Measurements from ENCODE around the gene DCUN1D4.

The DCUN1D4 gene

DNA sequence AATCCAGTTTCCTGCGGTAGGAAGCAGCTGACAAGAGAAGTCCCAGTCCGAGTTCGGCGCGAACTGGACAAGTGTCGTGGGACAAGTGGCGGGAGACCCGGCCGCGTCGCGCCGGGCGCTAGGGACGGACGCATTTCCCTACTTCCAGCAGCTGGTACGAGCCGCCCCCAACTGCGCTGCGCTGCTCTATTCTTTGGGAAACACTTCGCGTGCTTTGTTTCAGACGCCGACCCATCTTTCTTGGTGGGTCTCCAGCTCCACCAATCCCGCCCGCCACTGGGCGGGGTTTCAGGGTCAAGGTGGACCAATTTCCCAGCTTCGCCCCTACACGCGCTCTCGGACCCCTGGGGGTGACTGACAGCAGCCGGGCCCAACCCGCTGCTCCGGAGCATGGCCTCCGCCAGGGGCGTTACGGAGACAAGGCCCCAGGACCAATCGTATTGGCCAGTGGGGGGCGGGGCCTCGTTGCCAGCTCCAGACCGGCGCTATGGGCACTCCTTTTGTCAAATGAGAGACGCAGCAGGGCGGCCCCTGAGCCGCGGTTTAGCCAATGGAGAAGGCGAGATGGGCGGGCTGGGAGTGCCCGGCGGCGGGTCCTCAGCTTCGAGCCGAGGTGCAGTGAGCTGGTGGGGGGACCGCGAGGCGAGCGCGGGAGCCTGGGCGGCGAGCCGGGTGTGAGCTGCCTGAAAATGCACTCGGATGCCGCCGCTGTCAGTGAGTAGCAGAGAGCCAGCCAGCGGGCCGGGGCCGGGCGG lies at the start of gene DCUN1D4:
DCUN1D4 (plus strand) TSS at position 600 of the 755 bp plus-strand sequence; CDS start at position 690, 90 bp downstream.
- peak; percentile 99 for DNase-seq

DNA sequence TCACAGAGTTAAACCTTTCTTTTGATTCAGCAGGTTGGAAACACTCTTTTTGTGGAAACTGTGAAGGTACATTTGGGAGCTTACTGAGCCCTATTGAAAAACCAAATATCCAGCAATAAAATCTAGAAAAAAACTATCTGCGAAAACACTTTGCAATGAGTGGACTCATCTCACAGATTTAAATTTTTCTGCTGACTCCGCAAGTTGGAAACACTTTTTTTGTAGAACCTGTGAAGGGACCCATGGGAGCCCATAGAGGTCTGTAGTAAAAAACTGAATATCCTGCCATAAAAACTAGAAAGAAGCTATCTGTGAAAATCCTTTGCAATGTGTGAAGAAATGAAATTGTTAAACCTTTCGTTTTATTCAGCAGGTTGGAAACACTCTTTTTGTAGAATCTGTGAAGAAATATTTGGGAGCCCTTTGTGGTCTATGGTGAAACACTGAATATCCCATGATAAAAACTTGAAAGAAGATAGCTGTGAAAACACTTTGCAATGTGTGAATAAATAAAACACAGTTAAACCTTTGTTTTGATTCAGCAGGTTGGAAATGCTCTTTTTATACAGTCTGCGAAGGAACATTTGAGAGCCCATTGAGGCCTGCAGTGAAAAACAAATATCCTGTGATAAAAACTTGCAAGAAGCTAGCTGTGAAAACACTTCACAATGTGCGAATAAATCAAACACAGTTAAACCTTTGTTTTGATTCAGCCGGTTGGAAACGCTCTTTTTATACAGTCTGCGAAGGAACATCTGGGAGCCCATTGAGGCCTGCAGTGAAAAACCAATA lies 22.3 kb upstream of the DCUN1D4 start:
- DNase-seq: no peak

DNA sequence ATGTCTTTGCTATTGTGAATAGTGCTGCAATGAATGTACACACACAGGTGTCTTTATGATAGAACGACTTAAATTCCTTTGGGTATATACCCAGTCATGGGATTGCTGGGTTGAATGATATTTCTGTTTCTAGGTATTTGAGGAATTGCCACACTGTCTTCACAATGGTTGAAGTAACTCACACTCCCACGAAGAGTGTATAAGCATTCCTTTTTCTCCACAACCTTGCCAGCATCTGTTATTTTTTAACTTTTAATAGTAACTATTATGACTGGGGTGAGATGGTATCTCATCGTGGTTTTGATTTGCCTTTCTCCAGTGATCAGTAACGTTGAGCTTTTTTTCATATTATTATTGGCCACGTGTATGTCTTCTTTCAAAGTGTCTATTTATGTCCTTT lies 17.6 kb upstream of the DCUN1D4 start:
- no peak for DNase-seq

DNA sequence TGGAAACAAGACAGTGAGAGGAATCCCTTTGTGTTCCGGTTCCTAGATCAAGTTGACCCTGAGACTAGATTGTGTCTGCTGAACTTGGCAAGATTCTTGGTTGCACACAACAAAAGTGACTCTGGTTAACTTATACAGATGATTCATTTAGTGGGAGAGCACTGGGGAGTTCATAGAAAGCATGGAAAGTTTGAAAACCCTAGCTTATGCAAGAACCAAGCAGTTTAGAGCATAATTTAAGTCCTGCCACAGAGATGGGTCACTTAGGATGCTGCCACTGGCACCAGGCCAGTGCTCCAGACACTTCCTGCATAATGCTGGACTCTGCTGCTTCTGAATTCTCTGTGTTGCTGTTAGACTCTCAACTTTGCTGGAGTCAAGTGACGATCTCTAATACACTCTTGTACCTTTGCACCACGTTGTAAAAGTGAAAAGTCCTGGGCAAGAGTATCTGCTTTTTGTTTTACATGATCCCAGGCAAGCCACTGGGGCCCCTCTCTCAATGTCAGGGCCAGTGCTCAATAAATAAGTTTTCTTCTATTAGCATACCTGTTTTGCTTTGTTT lies 12.7 kb upstream of the DCUN1D4 start:
- no peak for DNase-seq

DNA sequence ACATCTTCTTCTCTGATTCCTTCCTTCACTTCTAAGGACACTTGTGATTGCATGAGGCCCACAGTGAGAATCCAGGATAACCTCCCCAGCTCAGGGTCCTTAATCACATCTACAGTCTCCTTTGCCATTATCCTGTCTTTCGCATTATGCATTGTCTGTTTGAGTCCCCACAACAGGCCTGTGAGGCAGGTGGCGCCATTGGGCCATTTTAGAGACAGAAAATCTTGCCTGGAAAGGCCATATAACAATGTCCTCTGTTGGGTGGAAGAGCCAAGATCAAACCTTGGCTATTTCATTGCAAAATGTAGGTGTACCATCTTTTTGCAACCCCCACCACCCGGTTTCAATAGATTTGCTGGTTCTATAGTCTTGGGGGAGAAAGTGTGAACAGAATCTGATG lies 11.8 kb upstream of the DCUN1D4 start:
- DNase-seq: peak; percentile 33 to 74

DNA sequence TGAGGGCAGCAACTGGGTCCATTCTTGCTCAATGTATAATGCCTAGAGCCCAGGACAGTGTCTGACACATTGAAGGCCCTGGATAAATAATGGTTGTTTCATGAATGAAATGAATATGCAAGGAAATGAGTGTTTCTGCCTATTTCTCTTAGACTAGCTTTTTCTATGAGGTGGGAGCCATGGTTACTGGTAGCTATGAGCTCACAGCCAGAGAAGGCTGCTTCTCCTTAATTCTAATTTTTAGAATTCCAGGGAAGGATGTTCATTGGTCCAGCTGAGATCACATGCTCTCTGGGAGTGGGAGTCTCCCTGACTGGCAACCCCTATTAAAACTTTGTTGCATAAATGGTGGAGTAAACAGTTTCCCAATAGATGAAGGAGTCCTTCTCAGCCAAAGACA lies 9.7 kb upstream of the DCUN1D4 start:
- no peak for DNase-seq

DNA sequence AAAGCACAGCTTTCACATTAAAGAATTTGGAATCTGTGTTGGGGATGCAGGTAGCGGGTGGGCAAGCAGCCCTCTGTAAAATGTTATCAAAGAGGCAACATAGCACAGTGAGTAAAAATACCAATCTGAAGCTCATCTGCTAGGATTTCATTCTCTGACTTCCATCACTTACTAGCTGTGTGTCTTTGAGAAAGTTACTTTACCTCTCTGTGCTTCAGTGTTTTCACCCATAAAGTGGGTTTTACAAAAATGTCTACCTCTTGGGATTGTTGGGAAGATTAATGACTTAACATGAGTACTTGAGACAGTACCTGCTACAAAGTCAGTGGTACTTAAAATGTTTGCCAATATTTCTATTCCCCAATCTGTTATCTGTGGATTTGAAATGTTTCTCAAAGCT lies 7.9 kb upstream of the DCUN1D4 start:
- DNase-seq: no peak

DNA sequence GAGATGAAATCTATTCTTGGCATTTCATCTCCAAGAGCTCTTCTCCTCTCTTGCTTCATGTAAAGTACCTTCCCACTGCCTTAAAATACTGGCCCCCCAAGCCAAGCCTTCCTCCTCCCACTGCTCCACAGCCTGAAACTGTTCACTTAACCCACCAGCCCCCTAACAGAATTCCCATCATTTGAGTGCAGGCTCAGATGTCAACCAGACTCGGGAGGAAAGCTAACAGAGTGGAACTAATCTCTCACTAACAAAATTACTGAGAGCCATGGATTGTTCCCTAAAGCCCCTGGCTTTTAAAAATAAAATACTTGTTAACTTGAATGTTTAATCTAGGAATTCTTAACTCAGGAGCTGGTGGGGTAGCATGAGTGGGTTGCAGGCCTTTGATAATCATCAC lies 7.1 kb upstream of the DCUN1D4 start:
- DNase-seq: no peak

DNA sequence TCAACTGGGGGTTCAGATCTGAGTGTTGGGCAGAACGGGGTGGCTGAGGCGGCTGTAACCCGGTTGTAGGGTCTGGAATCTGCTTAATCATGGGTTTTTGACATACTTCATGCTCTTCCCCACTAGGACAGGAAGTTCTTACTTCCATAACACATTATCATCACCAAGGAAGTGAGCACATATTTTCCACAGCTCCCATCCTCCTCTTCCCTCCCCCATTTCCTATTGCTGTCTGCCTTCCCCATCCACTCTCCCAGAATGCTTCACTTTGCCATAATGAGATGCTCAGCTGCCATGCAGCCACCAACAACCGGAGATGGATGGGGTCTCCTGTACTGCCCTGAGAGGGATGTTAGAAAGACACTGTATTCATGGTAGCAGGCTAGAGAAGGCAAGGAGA lies 6.4 kb upstream of the DCUN1D4 start:
- no peak for DNase-seq

DNA sequence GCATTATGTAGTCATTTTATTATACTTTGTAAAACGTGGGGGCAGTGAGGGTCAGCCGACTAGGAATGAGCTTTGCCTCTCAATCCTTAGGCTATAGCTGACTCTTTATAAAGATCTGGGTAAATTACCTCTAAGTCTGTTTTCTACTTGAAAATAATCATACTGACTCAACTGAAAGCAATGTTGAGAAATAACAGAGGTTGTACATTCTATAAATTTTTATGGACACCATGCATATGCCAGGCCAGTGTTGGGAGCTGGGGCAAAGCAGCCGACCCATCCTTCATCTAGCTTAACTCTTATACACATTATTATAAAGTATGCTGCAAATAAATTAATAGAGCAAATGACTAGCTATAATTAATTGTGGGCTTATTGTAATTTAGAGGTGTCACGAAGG lies 2.2 kb upstream of the DCUN1D4 start:
- DNase-seq: no peak

DNA sequence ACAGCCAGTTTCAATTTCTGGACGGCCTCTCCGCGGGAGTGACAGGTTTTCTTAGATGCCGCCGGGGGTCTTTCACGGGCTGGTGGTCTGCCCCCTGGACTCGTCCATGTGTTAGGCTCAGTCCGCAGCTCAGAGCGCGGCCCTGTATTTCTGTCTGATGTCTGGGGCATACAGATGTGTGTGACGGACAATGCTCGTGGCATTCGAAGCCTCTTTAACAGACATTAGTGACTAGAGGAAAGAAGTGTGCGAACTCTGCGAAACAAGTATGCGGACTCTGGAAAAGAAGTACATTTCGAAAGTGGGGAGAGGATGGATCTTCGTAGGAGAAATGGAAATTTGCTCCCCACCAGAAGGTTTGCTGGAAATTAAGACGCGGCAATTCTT lies 793 bp upstream of the DCUN1D4 start:
- no peak for DNase-seq

DNA sequence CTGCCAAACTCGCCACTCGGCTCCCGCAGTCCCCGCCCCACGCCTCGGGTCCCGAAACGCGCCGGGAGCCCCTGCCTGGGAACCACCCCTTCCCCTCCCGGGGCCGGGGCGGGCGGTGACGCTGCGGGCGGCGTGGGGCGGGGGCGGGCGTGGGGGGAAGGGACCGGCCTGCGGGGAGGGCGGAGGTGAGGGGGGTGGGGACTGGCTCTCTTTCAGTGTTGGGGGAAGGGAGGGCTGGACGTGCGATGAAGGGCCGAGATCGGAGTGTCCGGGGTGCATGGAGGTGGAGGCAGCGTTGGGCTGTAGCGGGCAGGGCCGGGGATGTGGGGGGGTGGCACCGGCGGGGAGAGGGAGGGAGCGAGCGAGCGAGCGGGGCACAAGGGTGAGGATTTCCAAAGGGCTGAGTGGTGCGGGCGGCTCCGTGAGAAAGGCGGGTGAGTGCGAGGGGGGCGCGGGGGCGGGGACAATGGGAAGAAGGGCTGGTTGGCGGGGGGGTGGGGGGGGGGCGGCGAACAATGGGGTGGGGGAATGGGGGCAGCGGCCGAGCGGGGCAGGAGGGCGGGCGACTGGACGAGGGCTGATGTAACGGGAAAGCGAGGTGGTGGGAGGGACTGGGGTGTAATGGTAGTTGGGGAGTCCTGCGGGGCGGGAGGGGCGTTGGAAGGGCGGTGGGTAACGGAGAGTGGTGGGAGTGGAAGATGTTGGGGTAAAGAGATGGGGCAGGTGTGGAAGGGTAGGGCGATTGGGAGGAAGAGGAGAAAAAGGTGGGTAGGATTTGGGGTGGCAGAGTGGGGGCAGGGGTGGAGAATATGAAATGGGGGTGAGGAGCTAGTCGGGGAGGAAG lies 578 bp downstream of the DCUN1D4 start:
- DNase-seq: peak; percentile 26 to 42

DNA sequence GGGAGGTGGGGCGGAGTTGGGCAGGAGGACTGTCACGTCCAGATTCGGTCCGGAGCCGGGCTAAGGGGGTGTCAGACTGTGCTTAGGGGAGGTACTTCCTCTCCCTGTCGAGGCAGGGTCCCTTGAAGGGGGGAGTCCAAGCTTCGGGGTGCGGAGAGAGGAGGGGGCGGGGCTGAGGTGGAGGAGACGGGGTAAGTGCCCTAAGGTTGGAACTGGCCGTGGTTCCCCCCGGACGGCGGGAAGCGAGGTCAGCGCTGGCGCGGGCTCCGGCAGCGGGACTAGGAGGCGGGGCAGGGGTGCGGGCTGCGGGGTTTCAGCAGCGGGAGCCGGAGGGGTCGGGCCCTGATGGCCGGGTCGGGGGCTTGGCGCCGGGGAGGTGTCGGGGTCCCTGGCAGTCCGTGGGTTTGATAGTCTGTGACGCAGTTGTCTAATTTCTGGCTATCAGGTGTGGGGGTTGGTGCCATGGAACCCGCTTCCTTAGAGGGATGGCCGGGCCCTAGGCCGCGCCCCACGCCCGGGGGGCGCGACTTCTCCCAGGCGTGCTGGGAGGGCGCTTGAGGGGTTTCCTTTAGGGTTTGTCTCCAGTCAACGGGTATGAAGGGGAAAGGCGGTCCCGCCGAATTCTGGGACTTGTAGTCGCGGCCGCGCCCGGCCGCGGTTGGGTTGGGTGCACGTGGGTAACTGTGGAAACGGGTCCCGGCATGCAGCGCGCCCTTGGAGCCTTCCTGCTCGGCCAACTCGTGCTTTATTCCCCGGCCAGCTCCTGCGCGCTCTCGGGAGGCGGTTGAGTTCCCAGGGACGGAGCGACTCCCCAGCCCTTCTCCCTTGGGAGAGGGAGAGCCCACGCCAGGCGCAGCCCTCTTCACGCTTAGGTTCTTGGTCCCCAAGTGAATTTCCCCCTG lies 1.5 kb downstream of the DCUN1D4 start:
- DNase-seq: peak; percentile 86 to 88

DNA sequence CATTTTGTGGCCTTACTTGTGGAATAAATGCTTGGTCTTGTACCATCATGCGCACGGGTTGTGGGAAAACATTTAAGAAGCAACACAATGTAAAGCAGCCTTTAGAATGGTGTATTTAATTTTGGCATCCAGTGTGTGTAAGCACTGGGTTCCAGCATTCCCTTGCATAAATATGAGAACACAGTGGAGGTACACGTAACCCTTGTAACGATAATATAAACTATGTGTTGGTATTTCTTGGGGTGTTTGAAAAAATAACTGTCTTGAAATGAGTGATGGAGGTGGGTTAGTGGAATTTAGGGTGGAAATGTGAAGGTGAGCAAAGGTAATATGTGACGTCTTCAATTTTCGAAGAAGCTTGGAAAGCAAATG lies 2.1 kb downstream of the DCUN1D4 start:
- no peak for DNase-seq

DNA sequence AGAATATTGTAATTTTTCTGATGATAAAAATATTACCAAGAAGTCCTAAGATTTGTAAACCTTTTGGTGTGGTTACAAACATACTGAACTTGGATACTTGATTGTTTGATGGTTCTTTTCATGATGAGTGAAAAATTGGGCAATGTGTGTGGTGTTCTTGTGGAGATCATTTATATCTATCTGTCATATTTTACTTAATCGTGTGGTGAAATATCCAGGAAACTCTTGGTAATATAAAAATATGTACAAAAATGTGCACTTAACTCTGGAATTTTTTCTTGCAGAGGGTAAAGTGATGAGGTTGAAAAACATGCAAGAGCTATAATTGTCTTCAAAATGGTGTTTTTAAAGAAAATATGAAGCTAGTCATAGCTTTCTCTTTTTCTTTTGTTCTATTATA lies 2.8 kb downstream of the DCUN1D4 start:
- DNase-seq: no peak

DNA sequence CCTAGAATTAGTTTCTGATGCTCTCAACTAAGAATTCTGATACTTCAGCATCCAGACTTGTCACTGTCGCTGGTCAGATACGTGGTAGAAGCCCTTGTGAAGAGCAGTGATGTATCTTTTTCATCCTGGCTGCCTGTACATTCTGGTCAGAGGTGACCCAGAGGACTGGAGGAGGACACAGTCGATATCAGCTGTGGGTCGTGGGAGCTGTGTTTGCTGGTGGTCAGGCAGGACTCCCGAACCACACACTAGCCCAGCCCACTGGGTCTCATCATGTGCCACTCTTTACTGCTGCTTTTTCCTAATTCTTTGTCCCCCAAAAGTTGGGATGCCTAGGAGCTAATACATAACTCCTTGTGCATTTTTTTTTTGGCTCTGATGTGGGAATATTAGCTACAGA lies 6.5 kb downstream of the DCUN1D4 start:
- DNase-seq: no peak

DNA sequence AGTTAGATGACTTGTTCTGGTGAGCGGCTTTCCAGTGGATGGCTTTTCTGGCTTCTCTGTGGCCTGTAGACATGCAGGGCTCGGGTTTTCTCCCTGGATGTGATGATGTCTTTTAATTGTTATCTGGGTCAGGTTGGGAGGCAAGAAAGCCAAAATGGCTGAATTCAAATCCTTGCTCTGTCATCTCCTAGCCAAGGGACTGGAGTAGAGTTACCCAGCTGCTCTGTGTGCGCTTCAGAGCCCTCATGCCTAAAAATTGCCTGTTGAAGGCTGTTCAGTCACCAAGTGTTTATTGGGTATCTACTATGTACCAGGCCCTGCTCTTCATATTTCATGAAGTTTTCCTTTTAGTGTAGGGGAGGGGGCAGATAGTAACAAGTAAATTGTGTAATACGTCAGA lies 7.3 kb downstream of the DCUN1D4 start:
- DNase-seq: no peak

DNA sequence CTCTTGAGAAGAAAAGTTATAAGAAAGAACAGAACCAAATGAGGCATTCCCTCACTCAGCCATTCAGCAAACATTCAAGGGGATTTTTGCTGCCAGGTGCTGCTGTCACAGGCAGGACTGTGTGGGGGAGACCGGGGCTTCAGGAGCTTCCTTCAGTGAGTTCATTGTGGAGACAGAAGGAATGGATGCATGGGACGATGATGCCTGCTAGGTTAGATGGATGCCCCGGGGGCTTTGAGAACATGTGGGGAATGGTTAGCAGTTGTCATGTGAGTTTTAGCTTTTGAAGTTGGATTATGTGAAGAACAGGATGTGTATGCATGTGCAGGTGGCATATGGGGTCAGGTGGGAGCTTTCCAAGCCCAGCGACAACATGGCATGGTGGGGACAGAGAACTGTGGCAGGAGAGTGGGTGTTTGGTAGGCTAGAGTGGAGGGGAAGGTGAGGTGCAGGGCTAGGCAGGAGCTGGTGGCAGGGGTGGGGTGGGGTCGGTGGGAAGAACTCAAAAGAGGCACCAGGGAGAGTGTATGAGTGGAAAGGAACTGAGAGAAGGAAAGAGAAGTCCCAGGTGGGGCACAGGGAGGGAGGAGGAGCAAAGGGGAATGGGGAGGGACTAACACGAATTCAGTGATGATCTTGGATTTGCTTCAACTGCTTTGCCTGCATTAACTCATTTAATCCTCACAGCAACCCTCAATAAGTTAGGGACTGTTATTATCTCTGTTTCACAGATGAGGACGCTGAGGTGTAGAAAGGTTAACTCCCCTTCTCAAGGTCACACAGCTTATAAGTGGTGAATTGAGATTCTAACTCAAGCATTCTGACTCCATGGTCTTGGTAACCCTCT lies 8.4 kb downstream of the DCUN1D4 start:
- no peak for DNase-seq

DNA sequence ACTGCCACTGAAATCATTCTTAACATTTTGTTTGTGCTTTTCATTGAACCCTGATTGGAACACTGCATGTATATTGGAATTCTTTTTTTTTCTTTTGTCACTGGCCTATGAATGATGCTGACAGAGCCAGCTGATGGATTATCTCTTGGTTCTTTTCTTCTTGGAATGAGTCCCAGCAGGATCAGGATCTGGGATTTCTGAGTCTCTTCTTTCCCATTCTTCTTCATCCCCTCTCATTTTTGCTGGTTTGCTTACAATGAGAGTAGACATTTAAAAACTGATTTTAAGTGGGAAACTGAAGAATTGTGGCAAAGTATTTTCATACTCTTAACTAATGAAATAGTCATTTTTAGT lies 9.0 kb downstream of the DCUN1D4 start:
- no peak for DNase-seq

DNA sequence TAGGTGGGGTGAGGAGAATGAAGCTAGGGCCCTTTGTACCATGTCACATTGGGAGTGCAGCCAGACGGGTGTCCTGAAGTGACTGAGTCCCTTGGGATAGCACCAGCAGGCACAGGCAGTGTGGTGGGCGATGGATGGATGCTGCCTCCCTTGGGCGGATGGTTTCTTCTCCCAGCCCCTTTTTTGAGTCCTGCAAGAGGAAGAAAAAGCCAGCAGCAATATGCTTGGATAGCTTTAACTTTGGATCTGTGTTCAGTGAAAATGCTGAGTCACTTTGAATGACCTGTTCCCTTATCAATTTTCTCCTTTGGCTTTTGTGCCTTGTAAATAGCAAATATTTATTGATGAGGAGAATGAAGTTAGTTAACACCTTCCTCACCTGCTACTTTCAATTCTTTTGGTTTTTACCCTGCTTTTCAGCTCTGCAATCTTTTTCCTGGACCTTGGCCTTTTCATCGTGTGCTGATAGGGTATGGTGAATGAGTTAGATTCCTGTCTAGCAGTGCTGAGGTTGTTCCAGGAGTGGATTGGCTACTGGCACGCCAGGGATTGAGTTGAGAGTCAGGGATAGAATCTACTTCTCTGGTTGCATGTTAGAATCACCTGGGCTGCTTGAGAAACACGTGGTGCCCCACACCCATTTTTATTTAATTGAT lies 10.2 kb downstream of the DCUN1D4 start:
- DNase-seq: no peak

DNA sequence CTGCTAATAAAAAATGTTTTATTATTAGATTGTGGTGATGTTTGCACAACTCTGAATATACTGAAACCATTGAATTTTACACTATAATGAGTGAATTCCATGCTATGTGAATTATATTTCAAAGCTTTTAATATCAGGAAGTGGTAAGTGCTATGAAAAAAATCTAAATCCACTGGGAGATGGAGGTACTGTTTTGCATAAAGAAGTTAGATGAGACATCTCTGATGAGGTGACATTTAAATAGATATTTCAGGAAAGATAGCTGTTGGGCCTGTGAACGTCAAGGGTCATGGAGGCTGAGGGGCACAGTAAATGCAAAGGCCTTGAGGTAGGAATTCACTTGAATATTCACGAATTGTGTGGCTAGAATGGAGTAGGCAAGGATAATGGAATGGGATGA lies 12.3 kb downstream of the DCUN1D4 start:
- DNase-seq: no peak

All from inflammatory macrophage treated with lipopolysaccharide for 1 hour (primary cell).